SIG-M5 treated with dmso at 0.1 percent for 504 hours (cell line): ENCODE data around the gene CD226.
"Not testable (repeated sequence)": the region's sequence is repeated elsewhere in the genome, so short reads cannot be mapped to it uniquely, and the experiment has no call there.

Experiments
- DNase-seq: peaks from one replicate; lab custom pipeline; 2025; ENCODE audit not compliant: unreplicated experiment; lab: John Stamatoyannopoulos, UW

CD226 gene

GRCh38 chr18:69947361-69948133 is at the start of gene CD226:
Gene CD226 (minus strand): TSS chr18:69947873. CDS start chr18:69947406, 467 bp downstream.
- DNase-seq, result no peak

GRCh38 chr18:69996951-69997798 is 49.5 kb upstream of the CD226 start:
- no peak for DNase-seq

- DNase-seq, result no peak
Observed at GRCh38 chr18:69996417-69996816, 48.7 kb upstream of the CD226 start.

GRCh38 chr18:69995774-69996173 is 48.1 kb upstream of the CD226 start:
- DNase-seq, result no peak

- DNase-seq, result no peak
Observed at GRCh38 chr18:69992776-69993175, 45.1 kb upstream of the CD226 start.

- no peak for DNase-seq
Observed at GRCh38 chr18:69987870-69988269, 40.2 kb upstream of the CD226 start.

- no peak for DNase-seq
Observed at GRCh38 chr18:69985239-69985638, 37.6 kb upstream of the CD226 start.

GRCh38 chr18:69982417-69982816 is 34.7 kb upstream of the CD226 start:
- DNase-seq, result no peak

GRCh38 chr18:69981948-69982347 is 34.3 kb upstream of the CD226 start:
- DNase-seq, result no peak

GRCh38 chr18:69980982-69981804 is 33.5 kb upstream of the CD226 start:
- no peak for DNase-seq

GRCh38 chr18:69980509-69980908 is 32.8 kb upstream of the CD226 start:
- no peak for DNase-seq

- DNase-seq, result no peak
Observed at GRCh38 chr18:69978732-69979715, 31.4 kb upstream of the CD226 start.

- DNase-seq, result not testable (repeated sequence)
Observed at GRCh38 chr18:69975294-69975693, 27.6 kb upstream of the CD226 start.

GRCh38 chr18:69974365-69974764 is 26.7 kb upstream of the CD226 start:
- DNase-seq, result no peak

GRCh38 chr18:69969491-69969890 is 21.8 kb upstream of the CD226 start:
- peak; percentile 20 for DNase-seq

- no peak for DNase-seq
Observed at GRCh38 chr18:69968039-69968438, 20.4 kb upstream of the CD226 start.

- no peak for DNase-seq
Observed at GRCh38 chr18:69963196-69963595, 15.5 kb upstream of the CD226 start.

GRCh38 chr18:69961718-69962117 is 14.0 kb upstream of the CD226 start:
- no peak for DNase-seq

GRCh38 chr18:69958422-69958821 is 10.7 kb upstream of the CD226 start:
- no peak for DNase-seq

- DNase-seq, result no peak
Observed at GRCh38 chr18:69957747-69958146, 10.1 kb upstream of the CD226 start.
